Activated CD8-positive, alpha-beta memory T cell treated with anti-CD3 and anti-CD28 coated beads for 24 hours (primary cell): Measurements from ENCODE around the gene ALX3.
"Not testable (repeated sequence)": the region's sequence is repeated elsewhere in the genome, so short reads cannot be mapped to it uniquely, and the experiment has no call there.

Experiments
- DNase-seq: peaks from one replicate; pipeline ENCODE4 v3.0.0-alpha.2; 2020

Gene ALX3

DNA sequence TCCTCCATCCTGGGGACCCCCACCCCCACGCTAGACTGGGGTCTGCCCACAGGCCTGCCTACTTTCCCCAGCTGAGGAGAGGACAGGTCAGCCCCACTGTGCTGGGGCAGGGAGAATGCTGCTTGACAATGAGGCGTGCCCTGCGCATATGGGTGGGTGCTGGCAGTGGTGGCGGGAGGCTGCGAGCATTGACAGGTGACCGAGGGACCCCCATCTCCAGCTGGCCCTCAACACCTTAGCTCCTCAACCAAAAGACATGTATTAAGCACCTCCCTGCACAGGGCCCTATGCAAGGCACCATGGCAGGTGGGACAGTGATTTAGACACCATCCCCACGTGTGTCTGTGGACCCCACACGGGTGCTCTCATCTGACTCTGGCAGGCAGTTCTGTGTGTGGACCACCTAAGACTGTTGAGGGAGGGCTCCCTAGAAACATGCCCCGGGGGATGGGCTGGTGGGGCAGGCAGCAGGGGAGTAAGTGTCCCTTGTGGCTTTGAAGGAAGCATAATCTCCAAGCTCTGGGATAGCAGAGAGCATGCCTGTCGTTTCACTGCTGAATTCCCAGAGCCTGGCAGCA lies 18.4 kb upstream of the ALX3 start:
- no peak for DNase-seq

DNA sequence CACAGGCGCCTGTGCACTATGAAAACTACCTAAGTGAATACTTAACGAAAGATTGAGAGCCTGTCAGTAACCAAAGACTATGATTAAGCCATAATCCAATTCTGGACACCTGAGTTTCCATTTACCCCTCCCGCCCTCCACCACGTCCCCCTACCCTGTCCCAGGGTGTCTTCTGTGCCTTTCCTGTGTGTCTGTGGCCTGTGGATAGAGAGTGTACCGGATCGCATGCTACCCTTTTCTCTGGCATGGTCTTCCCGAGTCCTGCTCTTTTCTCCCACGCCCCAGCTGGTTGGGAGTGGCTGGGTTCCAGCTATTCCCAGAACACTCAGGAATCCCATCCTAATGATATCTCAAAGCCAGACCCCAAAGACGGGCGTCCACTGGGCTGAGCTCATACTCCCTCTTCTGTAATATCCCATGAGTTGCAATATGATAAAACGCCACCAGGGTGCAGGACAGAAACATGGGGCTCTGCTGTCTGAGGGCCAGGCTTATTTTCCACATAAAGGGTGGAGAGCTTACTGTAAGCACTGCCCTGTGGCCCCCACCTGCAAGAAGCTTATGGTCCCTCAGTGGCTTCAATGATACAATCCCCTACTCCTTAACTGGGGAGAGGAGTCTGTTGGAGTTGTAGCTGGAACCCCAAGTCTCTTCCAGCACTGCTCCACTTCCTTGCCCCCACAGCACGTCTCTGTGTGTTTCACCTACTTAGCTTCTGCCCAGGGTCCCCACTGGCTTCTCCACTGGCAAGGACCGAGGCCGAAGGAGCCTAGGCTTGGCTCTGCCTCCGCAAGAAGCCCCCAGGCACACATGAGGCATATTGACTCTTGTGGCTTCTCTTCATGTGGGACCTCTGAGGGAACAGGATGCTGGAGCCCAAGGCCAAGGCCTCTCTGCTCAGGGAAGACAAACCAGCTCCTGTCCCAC lies 17.6 kb upstream of the ALX3 start:
- DNase-seq: peak; percentile 72

DNA sequence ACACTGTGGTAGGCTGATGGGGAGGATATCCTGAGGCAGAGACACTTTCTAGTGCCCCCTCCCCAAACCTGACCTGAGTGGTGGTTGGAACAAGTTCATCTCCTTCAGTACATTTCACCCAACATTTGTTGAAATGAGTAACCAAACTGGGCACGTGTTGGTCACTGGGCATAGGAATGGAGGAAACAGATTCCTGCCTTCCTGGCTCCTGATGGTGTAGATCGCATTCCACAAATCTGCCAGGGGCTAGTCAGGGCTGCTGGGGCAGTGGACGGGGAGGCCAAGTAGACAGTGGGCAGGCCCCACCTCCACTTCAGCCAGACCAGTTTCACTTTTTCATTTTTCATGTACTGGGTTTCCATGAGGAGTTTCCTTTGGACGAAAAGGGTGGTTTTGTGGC lies 16.5 kb upstream of the ALX3 start:
- no peak for DNase-seq

DNA sequence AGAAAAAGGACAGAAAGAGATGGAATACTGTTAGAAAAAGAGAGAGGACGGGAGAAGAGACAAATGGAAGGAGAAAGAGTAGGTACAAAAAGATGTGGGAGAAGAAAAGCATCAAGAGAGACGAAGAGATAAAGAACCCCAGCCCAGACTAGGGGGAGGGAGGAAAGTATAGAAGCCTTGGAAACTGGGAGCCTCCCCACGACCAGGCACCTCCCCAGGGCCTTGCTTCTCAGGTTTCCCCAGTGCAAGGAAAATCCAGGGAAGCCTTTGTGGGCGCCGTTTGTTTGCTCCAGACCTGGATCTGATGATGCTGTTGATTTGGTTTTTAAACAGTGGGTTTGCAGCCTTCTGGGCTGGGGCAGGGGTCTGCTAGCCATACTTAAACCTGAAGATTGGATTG lies 15.2 kb upstream of the ALX3 start:
- DNase-seq: no peak

DNA sequence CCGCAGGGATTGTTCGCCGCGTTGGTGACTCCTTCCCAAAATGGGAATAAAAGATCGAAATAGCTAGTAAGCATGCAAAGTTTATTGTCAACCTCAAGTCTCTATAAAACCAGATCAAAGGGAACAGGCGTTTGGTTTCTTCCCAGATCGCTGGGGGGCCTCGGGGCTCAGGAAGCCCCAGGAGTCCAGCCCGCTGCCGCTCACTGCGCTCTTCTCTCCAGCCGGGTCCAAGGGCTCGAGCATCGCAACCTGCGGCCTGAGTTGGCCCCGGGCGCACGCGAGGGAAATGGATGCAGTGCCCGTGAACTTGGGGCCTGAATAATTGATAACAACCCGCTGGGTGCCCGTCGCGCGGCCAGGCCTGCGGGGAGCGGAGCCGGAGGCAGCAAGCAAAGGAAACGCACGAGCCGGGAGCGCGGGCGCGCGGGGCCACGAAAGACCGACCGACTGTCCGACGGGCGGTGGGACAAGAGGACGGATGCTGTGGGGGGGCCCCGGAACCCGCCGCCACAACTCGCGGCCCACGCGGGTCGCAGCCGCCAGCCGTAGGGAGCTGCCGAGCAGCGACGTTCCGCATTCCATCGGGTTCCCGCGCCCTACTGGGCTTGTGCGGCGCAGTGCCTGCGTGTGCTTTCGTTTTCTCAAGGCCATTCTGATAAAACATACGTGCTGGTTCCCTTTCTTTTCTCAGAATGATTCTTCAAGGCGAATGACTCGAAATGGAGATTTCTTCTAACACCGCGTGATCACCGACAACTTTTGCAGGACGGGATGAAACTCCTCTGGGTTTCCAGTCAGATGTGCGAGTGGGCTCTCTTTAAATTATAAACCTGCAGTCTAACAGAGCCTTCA lies 14.0 kb upstream of the ALX3 start:
- DNase-seq: peak; percentile 68

DNA sequence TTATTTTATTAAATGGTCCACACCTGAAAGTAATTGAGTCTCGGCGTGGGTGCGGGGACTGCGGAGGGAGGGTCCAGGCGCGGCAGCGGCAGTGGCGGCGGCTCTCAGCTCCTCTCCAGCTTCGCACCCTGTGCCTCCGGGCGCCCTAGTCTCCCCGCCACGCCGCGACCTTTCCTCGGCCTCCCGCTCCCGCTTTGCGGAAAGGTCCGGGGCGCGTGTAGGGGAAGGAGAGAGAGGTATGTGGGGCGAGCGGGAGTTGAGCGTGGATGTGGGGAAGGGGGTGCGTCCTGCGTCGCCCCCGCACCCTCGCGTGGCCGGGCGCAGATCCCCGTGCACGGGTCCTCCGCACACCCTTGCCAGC lies 13.4 kb upstream of the ALX3 start:
- no peak for DNase-seq

DNA sequence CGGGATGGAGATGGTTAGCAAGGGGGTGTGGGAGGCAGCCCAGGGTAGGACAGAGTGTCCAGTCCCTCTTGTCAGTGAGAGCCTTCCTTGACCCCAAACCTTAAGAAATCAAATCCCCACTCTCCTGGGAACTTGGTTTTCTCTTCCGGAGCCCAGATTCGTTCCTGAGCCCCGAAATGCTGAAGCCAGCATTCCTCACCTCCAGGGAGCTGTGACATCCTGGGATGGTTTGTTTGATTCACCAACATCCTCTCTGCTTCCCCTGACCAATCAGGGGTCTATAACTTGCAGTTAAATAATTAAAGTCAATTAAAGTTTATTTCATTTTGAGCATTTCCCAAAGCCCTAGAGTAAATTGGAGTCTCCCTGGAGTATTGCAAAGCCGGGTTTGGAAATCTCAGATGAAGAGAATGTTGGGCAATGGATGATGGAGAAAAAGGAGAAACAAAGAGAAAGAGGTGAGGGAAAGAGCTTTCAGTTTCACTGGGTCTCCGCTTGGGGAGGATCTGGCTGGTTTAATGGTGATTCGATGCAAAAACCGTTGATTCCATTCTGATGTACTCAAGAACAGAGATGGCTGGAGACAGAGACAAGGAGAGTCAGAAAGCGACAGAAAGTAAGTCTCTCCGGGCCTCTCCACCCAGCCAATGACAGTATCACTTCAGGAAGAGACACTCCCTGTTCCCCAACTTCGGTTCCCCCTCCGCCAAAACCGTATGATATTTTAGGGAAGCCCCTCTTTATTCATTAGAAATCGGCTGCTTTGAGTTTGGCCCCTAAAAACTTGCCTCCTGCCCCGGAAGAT lies 12.8 kb upstream of the ALX3 start:
- DNase-seq: no peak

DNA sequence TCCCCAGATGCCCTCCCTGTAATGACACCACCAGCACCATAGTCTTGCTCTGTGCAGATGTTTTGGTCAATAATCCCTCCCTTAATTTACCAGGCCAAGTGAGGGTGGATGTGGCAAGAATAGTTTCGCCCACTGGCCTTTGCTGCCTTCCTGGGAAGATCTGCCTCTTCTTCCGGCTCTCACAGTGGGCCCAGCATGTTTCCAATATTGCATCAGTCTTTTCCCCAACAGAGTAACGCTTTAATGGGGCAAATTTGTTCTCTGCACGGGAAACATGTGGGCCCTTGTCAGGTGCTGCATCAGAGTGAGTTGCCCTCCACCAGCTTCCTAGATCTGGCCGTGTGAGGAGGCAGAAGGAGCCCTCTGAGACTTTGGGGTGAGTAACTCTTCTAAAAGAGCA lies 12.0 kb upstream of the ALX3 start:
- DNase-seq: no peak

DNA sequence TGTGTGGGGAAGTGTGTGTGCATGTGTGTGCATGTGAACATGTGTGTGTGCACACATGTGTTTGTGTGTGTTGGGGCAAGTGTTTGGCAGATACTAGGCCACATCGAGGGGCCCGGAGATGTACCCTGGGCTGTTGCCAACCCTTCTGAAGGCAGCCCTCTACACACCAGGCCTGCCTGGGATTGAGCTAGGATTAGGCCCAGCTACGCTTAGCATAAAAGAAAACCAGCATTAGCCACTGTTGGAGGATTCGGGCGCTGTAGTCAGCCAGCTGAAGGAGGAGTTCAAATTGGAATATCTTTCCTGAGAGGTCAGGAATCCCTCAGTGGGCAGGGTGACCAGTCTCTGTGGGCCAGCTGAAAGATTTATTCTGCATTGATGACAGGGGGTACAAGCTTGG lies 10.6 kb upstream of the ALX3 start:
- DNase-seq: no peak

DNA sequence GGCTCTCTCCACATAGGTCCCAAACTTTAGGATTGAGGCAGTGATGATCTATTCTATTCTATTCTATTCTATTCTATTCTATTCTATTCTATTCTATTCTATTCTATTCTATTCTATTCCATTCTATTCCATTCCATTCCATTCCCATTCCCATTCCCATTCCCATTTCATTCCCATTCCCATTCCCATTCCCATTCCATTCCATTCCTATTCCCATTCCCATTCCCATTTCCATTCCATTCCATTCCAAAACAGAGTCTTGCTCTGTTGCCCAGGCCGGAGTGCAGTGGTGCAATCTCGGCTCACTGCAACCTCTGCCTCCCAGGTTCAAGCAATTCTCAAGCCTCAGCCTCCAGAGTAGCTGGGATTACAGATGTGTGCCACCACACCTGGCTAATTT lies 9.5 kb upstream of the ALX3 start:
- not testable (repeated sequence) for DNase-seq

DNA sequence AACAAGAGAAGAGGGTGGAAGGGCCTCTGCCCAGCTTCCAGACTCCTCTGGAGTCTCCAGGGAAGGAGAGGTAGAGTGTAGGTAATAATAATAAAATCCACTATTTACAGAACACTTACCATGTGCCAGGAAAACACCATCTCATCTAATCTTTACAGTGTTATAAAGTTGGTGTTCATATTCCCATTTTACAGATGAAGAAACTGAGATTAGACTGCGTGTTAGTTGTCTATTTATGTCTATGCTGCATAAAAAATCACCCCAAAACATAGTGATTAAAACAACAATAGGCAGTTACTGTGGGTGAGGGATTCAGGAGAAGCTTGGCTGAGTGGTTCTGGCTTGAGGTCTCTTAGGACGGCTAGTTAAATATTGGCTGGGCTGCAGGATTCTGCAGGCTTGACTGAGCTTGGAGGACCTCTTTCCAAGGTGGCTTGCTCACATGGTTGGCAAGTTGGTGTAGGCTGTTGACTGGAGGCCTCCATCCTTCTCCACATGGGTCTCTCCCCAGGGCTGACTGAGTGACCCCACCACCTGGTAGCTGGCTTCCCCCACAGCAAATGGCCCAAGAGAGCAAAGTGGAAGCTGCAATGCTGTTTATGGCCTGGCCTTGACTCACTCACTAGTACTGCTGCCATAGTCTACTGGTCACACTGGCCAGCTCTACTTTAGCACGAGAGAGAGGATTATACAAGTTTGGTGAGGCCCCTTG lies 6.5 kb upstream of the ALX3 start:
- no peak for DNase-seq

DNA sequence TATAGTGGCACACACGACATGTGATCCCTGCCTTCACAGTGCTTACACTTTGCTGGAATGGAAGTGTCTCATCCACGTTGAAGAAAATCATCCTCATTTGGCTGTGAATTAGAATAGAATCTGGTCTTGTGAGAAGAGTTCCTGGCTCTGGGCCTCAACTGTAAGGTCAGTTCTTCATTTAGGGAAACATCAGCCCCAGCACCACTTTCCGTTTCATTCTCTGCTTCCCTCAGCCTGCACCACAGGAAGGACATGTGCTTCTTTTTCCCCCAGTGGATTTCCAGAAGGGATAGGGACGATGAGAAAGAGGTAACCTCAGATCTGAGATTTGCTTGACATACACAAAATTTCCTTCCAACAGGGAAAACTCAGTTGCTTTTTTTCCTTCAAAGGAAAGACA lies 3.7 kb upstream of the ALX3 start:
- DNase-seq: no peak

DNA sequence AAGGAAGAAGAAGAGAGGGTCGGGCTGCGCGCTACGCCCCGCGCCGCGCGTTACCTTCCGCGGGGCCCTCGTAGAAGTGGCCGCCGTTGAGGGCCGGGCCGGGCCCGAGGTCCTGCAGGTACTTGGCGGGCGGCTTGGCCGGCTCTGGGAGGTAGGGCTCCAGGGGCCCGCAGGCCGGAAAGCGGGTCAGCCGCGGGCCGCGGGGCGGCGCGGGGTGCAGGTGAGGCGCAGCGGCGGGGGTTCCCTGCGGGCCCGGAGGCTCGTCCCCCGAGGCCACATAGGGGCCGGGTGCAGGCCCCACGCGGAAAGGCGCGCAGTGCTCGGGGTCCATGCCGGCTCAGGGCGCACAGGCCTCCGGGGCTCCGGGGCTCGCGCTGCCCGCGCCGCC lies 196 bp downstream of the ALX3 start:
- no peak for DNase-seq

DNA sequence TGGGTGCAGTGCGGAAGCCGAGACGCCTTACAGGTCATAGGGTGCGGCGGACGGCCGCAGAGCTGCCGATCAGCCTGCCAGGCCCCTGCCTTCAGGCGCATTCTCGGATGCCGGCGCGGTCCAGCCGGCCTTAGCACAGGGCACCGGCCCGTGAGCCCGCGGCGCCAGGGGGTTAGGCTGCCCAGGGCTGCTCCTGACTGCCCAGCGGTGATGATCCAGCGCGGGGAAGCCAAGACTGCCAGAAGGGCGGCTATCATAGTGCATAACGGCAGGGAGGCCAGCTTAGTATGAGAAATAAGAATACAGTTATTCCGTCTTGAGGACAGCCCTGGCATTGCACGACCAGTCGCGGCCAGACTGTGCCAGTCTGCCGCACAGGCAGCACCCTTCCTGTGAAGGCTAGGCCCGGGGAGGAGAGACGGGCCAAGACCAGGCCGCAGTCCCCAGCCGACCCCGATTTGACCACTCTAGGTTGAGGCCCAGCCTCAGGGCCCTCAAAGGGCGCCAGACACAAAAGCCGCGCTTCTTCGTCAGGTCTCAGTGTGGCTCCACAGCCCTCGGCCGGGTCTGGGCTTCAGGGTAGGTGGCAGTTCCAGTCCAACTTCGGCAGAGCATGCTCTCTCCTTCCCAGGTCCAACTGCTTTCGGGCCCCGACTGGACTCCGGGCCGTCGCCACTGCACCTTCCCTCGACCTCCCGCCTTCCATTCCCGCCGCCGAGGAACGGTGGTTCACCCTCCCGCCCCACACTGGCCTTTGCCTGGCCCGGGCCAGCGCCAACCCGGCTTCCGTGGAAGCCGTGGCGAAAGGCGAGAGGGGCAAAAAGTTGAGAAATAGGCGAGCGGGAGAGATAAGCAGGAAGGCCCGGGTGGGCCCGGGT lies 829 bp downstream of the ALX3 start:
- DNase-seq: peak; percentile 69

DNA sequence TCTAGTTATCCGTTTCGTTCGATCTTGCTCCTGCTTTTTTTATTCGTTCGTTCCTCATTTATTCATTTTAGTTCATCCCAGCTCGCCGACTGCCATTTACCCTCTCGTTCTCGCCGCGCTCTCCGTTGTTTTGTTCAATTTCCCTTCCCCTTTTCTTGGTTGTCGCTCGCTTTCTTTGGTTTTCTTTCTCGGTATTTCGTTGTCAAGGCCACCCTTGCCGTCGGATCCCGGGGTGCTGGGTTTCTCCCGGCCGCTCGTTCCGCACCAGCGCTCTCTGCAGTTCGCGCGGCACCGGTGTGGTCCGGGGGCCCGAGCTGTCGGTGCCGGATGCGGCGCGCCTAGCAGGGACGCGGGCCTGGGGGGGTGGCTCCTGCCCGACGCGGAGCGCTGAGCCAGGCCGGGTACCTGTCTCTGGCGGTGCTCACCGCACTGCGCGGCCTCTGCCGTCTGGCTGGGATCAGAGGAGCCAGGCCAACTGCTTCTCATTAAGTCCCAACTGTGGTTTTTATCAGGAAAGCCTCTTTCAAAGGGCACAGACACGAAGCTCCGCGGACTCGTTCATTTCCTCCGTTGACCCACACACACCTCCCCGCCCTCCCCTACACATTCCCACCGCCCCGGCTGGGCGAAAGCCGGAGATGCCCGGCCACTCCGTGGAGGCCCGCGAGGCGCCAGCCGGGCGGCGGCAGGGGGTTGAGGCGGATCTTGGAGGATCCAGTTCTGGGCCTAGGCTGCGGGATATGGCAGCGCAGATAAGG lies 1.6 kb downstream of the ALX3 start:
- DNase-seq: peak; percentile 73

DNA sequence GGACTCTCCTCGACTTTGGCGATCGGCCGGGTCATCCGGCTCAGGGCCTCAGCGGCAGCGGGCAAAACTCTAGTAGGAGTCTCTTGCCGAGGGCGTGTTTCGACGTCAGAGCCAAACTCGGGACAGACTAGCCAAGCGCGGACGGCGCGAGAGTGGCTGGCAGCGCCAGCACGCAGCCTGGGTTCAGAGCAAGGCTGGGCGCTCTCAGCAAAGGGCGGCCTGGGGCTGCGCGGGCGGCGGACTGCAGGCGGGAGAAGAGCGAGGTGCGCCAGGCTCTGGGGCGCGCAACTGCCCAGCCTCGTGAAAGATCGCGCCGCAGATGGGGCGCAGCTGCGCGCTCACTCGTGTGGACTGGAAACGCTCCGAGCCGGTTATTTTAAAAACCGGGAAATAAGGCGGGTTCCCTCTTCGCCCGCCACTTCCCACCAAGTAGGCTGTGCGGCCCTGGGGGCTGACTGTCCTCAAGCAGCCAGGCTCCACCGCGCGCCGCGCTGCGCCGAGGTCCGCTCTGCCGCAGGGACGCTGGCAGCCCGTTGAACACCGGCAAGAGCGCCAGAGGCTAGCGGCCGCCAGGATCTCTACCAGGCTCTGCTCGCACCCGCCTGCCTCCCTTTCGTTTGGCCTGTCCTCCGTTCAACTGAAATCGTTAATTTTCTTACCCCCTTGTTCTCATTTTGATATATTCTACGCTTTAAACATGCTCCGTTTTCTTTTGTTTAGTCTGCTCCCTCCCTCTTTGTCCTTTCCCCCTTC lies 2.4 kb downstream of the ALX3 start:
- DNase-seq: peak; percentile 67

DNA sequence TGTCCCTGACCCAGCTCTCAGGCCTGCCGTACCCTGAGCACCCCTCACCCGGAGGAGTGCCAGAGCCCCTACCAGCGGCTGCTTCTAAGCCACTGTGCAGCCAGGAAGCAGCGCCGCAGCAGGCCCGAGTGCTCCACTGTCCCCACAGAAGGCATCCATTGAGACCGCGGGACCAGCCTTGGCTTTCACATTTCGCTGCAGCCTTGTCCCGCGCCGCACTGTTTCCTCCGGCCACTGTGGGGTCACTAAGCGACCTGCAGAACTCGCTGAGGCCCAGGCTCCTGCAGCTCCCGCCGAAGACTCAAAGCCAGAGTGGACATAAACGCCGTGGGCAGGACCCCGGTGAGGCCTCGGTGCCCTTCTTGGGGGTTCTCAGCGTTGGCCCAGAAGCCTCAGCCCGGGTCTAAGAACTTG lies 3.0 kb downstream of the ALX3 start:
- no peak for DNase-seq

DNA sequence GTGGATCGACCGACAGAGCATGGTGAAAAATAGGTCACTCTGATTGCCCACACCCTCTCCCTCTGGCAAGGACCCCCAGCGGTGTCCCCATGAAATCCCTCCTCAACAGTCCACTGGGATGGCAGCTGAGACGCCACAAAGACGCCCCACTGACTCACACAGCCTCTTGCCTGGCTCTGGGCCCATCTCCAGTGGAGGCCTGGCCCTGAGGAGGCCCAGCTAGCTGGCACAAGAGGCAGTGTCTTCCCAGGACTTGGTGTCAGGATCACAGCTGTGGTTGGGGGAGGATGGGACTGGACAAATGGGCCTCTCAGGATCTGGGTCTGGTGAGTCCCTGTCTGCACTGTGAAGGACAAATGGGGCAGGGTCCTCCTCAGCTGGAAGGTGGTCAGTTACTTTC lies 4.6 kb downstream of the ALX3 start:
- DNase-seq: no peak

DNA sequence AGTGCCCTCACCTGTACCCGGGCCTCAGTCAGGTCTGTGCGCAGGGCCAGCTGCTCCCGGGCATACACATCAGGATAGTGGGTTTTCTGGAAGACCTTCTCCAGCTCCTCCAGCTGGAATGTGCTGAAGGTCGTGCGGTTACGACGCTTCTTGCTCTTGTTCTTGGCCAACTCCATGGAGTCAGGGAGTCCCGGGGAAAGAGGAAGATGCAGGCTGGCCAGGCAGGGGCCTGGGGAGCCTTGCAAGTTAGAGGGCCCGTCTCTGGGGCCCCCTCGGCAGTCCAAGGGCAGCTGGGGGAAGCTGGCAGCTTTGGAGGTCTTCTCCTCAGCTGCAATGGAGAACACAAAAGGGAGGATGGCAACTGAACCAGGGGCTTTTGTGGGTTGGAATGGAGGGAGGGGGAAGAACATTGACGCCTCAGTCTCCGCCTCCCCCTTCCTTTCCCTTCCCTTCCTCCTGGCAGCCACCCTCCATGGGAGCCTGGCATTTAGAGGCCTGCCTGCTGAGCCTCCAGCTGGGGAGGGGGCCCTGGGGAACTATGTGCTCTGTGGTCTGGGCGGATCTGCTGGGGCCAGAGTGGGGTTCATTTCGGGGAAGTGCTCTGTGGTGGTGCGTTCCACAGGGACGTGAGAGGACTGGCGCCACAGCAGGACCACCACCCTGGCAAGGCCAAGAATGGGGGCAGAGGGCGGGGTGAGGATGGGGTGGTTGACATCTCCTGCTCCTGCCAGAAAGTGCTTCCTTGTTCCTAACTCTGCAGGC lies 5.7 kb downstream of the ALX3 start:
- DNase-seq: no peak
